Measurements from ENCODE around the gene TARM1.

TARM1 gene

GRCh38 chr19:54081032-54081431, at the start of gene TARM1:
Gene TARM1 (minus strand): TSS chr19:54081365. CDS start chr19:54081340, 25 bp downstream.
- TF ChIP-seq CTCF (conservative IDR thresholded peaks at IDR 0.05): no peak
- H3K27ac ChIP-seq: no peak within 1 kb of the TSS

- no peak overlapping the region for H3K27ac ChIP-seq
- TF ChIP-seq CTCF (conservative IDR thresholded peaks at IDR 0.05): no peak
Measured at GRCh38 chr19:54129617-54129996, 48.4 kb upstream of the TARM1 start.

- H3K27ac ChIP-seq: no peak overlapping the region
- no peak for TF ChIP-seq CTCF (conservative IDR thresholded peaks at IDR 0.05)
Measured at GRCh38 chr19:54128796-54129616, 47.8 kb upstream of the TARM1 start.

GRCh38 chr19:54128441-54128725, 47.2 kb upstream of the TARM1 start:
- H3K27ac ChIP-seq: no peak overlapping the region
- TF ChIP-seq CTCF (conservative IDR thresholded peaks at IDR 0.05): no peak

GRCh38 chr19:54127688-54128440, 46.7 kb upstream of the TARM1 start:
- no peak overlapping the region for H3K27ac ChIP-seq
- no peak for TF ChIP-seq CTCF (conservative IDR thresholded peaks at IDR 0.05)

- no peak for TF ChIP-seq CTCF (conservative IDR thresholded peaks at IDR 0.05)
- no peak overlapping the region for H3K27ac ChIP-seq
Measured at GRCh38 chr19:54125713-54126112, 44.5 kb upstream of the TARM1 start.

- no peak for TF ChIP-seq CTCF (conservative IDR thresholded peaks at IDR 0.05)
- no peak overlapping the region for H3K27ac ChIP-seq
Measured at GRCh38 chr19:54124393-54124792, 43.2 kb upstream of the TARM1 start.

All from VCaP (cell line).